IMR-90 (cell line): ENCODE data around the gene CYBRD1. TPM values are rescaled to one million over a fixed set of nuclear protein-coding genes. Genes with fewer than 3 reads are reported as not detected.
A peak's percentile ranks its signal among the peaks of the same experiment; 100 is the strongest.

Source experiments
- ATAC-seq: fragments of 200-7000 bp; cut with Tn5 transposase; 2 replicates; pipeline ENCODE4 v1.9.1; 2020; ENCODE audit warnings: low read depth, mild to moderate bottlenecking, moderate library complexity
- BruUV-seq: library from RNA; stranded (reverse); fragments of 400-500 nt; replicated peaks from 2 replicates; lab custom pipeline; 2021; lab: Mats Ljungman, UMichigan
- CTCF ChIA-PET: fragments of 300-600 bp; formaldehyde crosslinking; extraction: SDS; loops from one replicate; lab custom pipeline; 2021; ENCODE audit warnings: antibody characterized with exemption; lab: Yijun Ruan, JAX
- POLR2A ChIA-PET: fragments of 300-600 bp; sonication (Branson Sonifier 250); formaldehyde crosslinking; loops from one replicate; lab custom pipeline; 2022; ENCODE audit warnings: antibody characterized with exemption; ENCODE audit not compliant: unreplicated experiment; lab: Charles Lee
- DNase-seq: peaks from one replicate; pipeline ENCODE4 v3.0.0; 2013
- H2AFZ ChIP-seq: replicated peaks from 2 replicates; pipeline ENCODE3; 2013; ENCODE audit warnings: low read length, mild to moderate bottlenecking; ENCODE audit not compliant: poor library complexity
- H2AK5ac ChIP-seq: 2 replicates; pipeline ENCODE4 v1.6.1; 2013; ENCODE audit warnings: low read depth, low read length, inconsistent platforms
- H2AK9ac ChIP-seq: replicated peaks from 2 replicates; pipeline ENCODE3; 2013; ENCODE audit warnings: mild to moderate bottlenecking, low read depth, low read length, moderate library complexity; ENCODE audit not compliant: poor library complexity
- H2BK120ac ChIP-seq: 2 replicates; pipeline ENCODE4 v1.6.1; 2013; ENCODE audit warnings: low read depth, low read length, inconsistent platforms
- H2BK15ac ChIP-seq: 3 replicates; pipeline ENCODE4 v1.6.1; 2013; ENCODE audit warnings: low read depth, low read length, inconsistent platforms
- H2BK20ac ChIP-seq: 2 replicates; pipeline ENCODE4 v1.6.1; 2013; ENCODE audit warnings: low read depth, mild to moderate bottlenecking, inconsistent platforms, low read length, moderate library complexity
- H2BK5ac ChIP-seq: 2 replicates; pipeline ENCODE4 v1.6.1; 2013; ENCODE audit warnings: mild to moderate bottlenecking, low read depth, low read length, inconsistent platforms; ENCODE audit not compliant: poor library complexity, severe bottlenecking
- H3K14ac ChIP-seq: replicated peaks from 2 replicates; pipeline ENCODE4 v1.6.1; 2013; ENCODE audit warnings: low read depth, low read length, inconsistent platforms
- H3K18ac ChIP-seq: 2 replicates; pipeline ENCODE4 v1.6.1; 2013; ENCODE audit warnings: low read depth, low read length, control low read depth
- H3K23ac ChIP-seq: 2 replicates; pipeline ENCODE4 v1.6.1; 2013; ENCODE audit warnings: low read depth, low read length, inconsistent platforms
- H3K27ac ChIP-seq: 2 replicates; pipeline ENCODE4 v1.5.1; 2013; ENCODE audit warnings: mild to moderate bottlenecking, control low read depth, low read length; ENCODE audit not compliant: insufficient read depth
- H3K27me3 ChIP-seq: 2 replicates; pipeline ENCODE4 v1.6.1; 2013; ENCODE audit warnings: low read length; ENCODE audit not compliant: control insufficient read depth, insufficient read depth
- H3K36me3 ChIP-seq: 2 replicates; pipeline ENCODE4 v1.6.1; 2013; ENCODE audit warnings: low read length, mixed read lengths; ENCODE audit not compliant: control insufficient read depth, insufficient read depth
- H3K4ac ChIP-seq: 2 replicates; pipeline ENCODE4 v1.6.1; 2013; ENCODE audit warnings: low read depth, low read length, inconsistent platforms
- H3K4me1 ChIP-seq: 2 replicates; pipeline ENCODE4 v1.6.1; 2013; ENCODE audit warnings: low read length, mixed read lengths; ENCODE audit not compliant: control insufficient read depth, insufficient read depth
- H3K4me2 ChIP-seq: 2 replicates; pipeline ENCODE4 v1.6.1; 2013; ENCODE audit warnings: low read depth, mild to moderate bottlenecking, control low read depth, low read length, moderate library complexity
- H3K4me3 ChIP-seq: 2 replicates; pipeline ENCODE4 v1.5.1; 2013; ENCODE audit warnings: low read depth, mild to moderate bottlenecking, control low read depth, low read length, moderate library complexity; ENCODE audit not compliant: insufficient read depth
- H3K56ac ChIP-seq: 2 replicates; pipeline ENCODE4 v1.6.1; 2013; ENCODE audit warnings: low read length, inconsistent platforms; ENCODE audit not compliant: insufficient read depth; ENCODE audit errors: extremely low read depth
- H3K79me1 ChIP-seq, 2 experiments: 2 replicates each; pipeline ENCODE4 v1.6.1; 2013; ENCODE audit warnings: low read length in 2 of 2, inconsistent platforms in 1 of 2, low read depth in 1 of 2
- H3K9ac ChIP-seq: 2 replicates; pipeline ENCODE4 v1.6.1; 2013; ENCODE audit warnings: low read depth, low read length, control low read depth
- H3K9me1 ChIP-seq: 2 replicates; pipeline ENCODE4 v1.6.1; 2013; ENCODE audit warnings: low read length, inconsistent platforms; ENCODE audit not compliant: insufficient read depth
- H3K9me3 ChIP-seq: 2 replicates; pipeline ENCODE4 v1.6.1; 2013; ENCODE audit warnings: low read length; ENCODE audit not compliant: control insufficient read depth, insufficient read depth
- H4K20me1 ChIP-seq: 2 replicates; pipeline ENCODE4 v1.6.1; 2013; ENCODE audit warnings: low read length, inconsistent platforms; ENCODE audit not compliant: insufficient read depth
- H4K5ac ChIP-seq: 2 replicates; pipeline ENCODE4 v1.6.1; 2013; ENCODE audit warnings: mild to moderate bottlenecking, low read depth, low read length, control low read depth
- H4K8ac ChIP-seq, 2 experiments: 2 replicates each; pipeline ENCODE4 v1.6.1; 2013; ENCODE audit warnings: low read depth in 2 of 2, low read length in 2 of 2, control low read depth in 1 of 2, inconsistent platforms in 1 of 2
- H4K91ac ChIP-seq: 2 replicates; pipeline ENCODE4 v1.6.1; 2013; ENCODE audit warnings: low read depth, low read length, inconsistent platforms; ENCODE audit not compliant: insufficient read depth
- MAFK ChIP-seq: IDR thresholded peaks from 2 replicates; pipeline ENCODE4 v1.6.1; 2012; ENCODE audit warnings: low read depth, low read length, improper control_type of control experiment
- RAD21 ChIP-seq: IDR thresholded peaks from 2 replicates; pipeline ENCODE4 v1.6.1; 2012; ENCODE audit warnings: low read length, improper control_type of control experiment
- RFX5 ChIP-seq: IDR thresholded peaks from 2 replicates; pipeline ENCODE4 v1.8.0; 2012; ENCODE audit warnings: low read depth, mild to moderate bottlenecking, low read length, moderate library complexity
- WGBS, 2 experiments: methylation state at CpG; one replicate each; pipeline versions ENCODE4 v1.1.5 to v1.1.7; 2013; ENCODE audit warnings: missing lambda C conversion rate in 2 of 2; ENCODE audit not compliant: insufficient read length in 1 of 2; ENCODE audit errors: extremely low coverage in 2 of 2; 5-methylcytosine and 5-hydroxymethylcytosine counted together
- dilution Hi-C: fragments of 300-500 bp; cut with HindIII; formaldehyde crosslinking; loops from one replicate; pipeline ENCODE4 v1.14.3; 2018; ENCODE audit warnings: low sequenced_read_pairs; ENCODE audit not compliant: unreplicated experiment
- in situ Hi-C: fragments of 300-500 bp; cut with MboI; formaldehyde crosslinking; loops from 3 replicates; pipeline ENCODE4 v1.14.3; 2019; ENCODE audit warnings: low sequenced_read_pairs, inconsistent platforms, mixed read lengths
- intact Hi-C: fragments of 100-400 bp; cut with micrococcal nuclease; formaldehyde crosslinking; loops from 2 replicates; pipeline ENCODE4 v1.10.0; 2022
- polyA plus RNA-seq, 3 experiments: library from polyadenylated mRNA; depleted of rRNA; stranded (reverse); fragments of >200 nt; gene quantifications; 2 replicates each; pipeline ENCODE4 v1.2.3, GENCODE V29; 2012; ENCODE audit warnings: low replicate concordance in 1 of 3
- total RNA-seq: library from RNA; depleted of rRNA; stranded (reverse); fragments of >200 nt; gene quantifications from 2 replicates; pipeline ENCODE4 v1.2.3, GENCODE V29; 2012
- TF ChIP-seq, protein P1 (sequence below): fragments of 150-350 bp; IDR thresholded peaks from 2 replicates; pipeline ENCODE4 v1.6.1; 2016; ENCODE audit warnings: low read depth, mild to moderate bottlenecking, low read length, moderate library complexity, borderline replicate concordance
- TF ChIP-seq, protein P2 (sequence below): conservative IDR thresholded peaks from 2 replicates; pipeline ENCODE4 v1.5.1; 2012; ENCODE audit warnings: mild to moderate bottlenecking, low read depth, low read length, improper control_type of control experiment
- TF ChIP-seq, protein P3 (sequence below): fragments of 150-350 bp; IDR thresholded peaks from 2 replicates; pipeline ENCODE4 v1.6.1; 2017; ENCODE audit warnings: mild to moderate bottlenecking, antibody characterized with exemption, low read length, low read depth

The CYBRD1 gene
- total and polyA plus RNA-seq, 2 of the 4 experiments (the other 2 are of a cell fraction), result 53.2 to 103 TPM

DNA sequence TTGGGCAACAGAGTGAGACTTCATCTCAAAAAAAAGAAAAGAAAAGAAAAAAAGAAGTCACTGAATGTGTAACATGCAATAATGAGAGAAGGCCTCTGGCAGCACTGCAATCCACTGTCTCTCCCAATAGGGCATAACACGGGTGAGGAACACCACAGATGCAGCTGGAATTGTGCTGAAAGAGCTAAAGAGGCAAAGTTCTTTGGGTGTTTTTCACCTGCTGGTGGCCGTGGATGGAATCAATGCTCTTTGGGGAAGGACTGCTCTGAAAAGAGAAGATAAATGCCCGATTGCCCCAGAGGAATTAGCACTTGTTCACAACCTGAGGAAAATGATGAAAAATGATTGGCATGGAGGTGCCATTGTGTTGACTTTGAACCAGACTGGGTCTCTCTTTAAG lies 31.0 kb upstream of the CYBRD1 start:
- Histone ChIP-seq H3K36me3 (no peaks in the 10 kb centered on the region), H3K4me1 (no peaks in the 10 kb centered on the region), H2AK5ac (no peak overlapping the region), H2BK15ac (no peak overlapping the region), H3K14ac (no peak overlapping the region), H3K79me1 (no peaks in the 10 kb centered on the region), H3K4me2 (no peak overlapping the region), H3K4me3 (no peak overlapping the region), H3K56ac (no peak overlapping the region), H4K20me1 (no peaks in the 10 kb centered on the region), H2AK9ac (no peak overlapping the region), H3K9me1 (no peaks in the 10 kb centered on the region), H3K4ac (no peak overlapping the region), H4K5ac (no peak overlapping the region), H3K9ac (no peak overlapping the region), H2AFZ (no peak overlapping the region), H3K27ac (no peak overlapping the region), H2BK5ac (no peak overlapping the region), H3K23ac (no peak overlapping the region), H3K18ac (no peak overlapping the region), H4K91ac (no peak overlapping the region), H3K27me3 (no peaks in the 10 kb centered on the region), H3K9me3 (no peaks in the 10 kb centered on the region), H4K8ac (no peak overlapping the region), H2BK20ac (no peak overlapping the region), H2BK120ac (no peak overlapping the region)
- in situ Hi-C loops, result no loop called here
- DNase-seq (peak; percentile 17), ATAC-seq (0 out of 2 replicates have a peak, but pooled peaks have one; percentile 29)
- WGBS, 2 experiments, result 83% methylated on average over 1 of the region's 3 CpGs; no CpG with 5 or more reads in 1 of the 2 experiments
- intact Hi-C loops, result no loop called here
- dilution Hi-C loops, result no loop called here
- ChIA-PET POLR2A (interaction anchor here (1.0 kb wide), 1 partner anchor 47 kb away, joined by 3 read pairs; no protein-coding TSS in a partner anchor), CTCF (no interaction called here)
- TF ChIP-seq, protein P1, sequence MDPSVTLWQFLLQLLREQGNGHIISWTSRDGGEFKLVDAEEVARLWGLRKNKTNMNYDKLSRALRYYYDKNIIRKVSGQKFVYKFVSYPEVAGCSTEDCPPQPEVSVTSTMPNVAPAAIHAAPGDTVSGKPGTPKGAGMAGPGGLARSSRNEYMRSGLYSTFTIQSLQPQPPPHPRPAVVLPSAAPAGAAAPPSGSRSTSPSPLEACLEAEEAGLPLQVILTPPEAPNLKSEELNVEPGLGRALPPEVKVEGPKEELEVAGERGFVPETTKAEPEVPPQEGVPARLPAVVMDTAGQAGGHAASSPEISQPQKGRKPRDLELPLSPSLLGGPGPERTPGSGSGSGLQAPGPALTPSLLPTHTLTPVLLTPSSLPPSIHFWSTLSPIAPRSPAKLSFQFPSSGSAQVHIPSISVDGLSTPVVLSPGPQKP, result no peak
- TF ChIP-seq, protein P2, sequence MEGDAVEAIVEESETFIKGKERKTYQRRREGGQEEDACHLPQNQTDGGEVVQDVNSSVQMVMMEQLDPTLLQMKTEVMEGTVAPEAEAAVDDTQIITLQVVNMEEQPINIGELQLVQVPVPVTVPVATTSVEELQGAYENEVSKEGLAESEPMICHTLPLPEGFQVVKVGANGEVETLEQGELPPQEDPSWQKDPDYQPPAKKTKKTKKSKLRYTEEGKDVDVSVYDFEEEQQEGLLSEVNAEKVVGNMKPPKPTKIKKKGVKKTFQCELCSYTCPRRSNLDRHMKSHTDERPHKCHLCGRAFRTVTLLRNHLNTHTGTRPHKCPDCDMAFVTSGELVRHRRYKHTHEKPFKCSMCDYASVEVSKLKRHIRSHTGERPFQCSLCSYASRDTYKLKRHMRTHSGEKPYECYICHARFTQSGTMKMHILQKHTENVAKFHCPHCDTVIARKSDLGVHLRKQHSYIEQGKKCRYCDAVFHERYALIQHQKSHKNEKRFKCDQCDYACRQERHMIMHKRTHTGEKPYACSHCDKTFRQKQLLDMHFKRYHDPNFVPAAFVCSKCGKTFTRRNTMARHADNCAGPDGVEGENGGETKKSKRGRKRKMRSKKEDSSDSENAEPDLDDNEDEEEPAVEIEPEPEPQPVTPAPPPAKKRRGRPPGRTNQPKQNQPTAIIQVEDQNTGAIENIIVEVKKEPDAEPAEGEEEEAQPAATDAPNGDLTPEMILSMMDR, result no peak
- TF ChIP-seq RAD21 (peak; percentile 14; the same call in 1 of the 2 replicates), RFX5 (no peak), MAFK (no peak)
- TF ChIP-seq, protein P3, sequence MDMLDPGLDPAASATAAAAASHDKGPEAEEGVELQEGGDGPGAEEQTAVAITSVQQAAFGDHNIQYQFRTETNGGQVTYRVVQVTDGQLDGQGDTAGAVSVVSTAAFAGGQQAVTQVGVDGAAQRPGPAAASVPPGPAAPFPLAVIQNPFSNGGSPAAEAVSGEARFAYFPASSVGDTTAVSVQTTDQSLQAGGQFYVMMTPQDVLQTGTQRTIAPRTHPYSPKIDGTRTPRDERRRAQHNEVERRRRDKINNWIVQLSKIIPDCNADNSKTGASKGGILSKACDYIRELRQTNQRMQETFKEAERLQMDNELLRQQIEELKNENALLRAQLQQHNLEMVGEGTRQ, result no peak
- no TSS peak for BruUV-seq
